GM21447 (cell line): ENCODE data around the gene PTPN11.
"Not testable (repeated sequence)": the region's sequence is repeated elsewhere in the genome, so short reads cannot be mapped to it uniquely, and the experiment has no call there.

Experiments
- ATAC-seq: cut with Tn5 transposase; IDR thresholded peaks from one replicate; pipeline ENCODE4 v1.9.1; 2021; ENCODE audit not compliant: unreplicated experiment

The PTPN11 gene

DNA sequence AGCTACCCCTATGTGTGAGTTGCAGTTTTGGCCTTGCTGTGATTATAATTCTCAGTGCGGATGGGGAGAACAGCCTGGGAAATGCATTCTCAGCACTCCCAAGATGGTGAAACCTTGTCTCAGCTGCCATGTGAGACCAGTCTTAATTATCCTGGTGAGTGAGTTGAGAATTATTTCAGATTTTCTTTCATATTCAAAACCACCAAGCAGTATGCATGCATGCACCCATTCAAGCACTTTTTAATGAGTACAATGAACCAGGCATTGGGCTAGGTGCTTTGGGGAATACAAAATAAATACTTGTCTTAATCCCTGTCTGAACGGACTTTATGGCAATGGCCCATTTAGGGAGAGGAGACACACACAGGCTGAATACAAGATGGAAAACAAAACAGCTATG lies 94.7 kb downstream of the PTPN11 start:
- no peak for ATAC-seq

DNA sequence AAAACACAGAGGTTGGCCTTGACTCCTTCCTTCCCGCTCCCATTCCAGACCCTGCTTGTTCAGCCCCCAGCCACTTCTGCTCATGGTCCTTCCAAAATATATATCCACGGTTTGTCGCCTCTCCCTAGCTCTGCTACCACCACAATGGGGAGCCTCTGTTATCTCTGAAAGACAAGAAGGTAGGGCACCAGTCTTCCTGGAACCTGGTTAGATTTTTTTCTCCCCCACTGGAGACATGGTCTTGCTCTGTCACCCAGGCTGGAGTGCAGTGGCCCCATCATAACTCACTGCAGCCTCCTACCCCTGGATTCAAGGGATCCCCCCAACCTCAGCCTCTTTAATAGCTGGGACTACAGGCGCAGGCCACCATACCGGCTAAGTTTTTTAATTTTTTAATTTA lies 95.7 kb downstream of the PTPN11 start:
- ATAC-seq: no peak

DNA sequence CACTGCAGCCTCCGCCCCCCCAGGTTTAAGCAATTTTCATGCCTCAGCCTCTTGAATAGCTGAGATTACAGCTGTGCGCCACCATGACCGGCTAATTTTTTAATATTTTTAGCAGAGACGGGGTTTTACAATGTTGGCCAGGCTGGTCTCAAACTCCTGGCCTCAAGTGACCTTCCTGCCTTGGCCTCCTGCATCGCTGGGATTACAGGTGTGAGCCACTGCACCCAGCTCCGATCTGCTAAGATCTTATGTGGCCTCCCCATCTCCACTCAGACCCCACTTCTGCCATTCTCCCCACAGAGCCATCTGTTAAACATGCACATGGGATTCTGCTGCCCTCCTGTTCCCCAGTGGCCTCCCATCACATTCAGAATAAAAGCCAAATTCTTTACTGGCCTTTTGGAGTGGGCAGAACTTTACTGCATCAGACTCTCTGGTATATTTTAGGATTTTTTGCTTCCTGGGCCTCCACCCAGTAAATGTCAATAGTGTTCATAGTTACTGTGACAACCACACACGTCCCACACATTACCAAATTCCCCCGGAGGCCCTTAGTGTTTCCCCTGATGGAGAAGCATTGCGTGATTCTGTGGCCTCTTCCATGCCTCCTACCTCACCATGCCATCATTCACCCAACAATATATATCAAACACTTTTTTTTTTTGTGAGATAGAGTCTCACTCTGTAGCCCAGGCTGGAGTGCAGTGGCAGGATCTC lies 96.3 kb downstream of the PTPN11 start:
- no peak for ATAC-seq

DNA sequence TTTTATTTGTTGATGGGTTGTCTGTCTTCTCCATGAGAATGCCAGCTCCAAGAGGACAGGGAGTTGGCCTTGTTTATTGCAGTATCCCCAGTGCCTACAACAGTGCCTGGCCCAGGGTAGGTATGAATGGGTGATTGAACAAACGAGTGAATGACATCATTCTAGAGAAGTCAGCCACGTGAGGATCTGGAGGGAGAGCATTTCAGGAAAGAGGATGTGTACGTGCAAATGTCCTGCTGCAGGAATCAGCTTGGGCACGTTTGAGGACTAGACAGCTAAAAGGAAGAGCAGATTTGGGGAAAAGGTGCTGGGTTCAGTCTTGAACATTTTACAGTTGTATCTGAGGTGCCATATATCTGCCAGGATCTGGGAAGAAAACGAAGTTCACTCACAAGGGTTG lies 97.1 kb downstream of the PTPN11 start:
- ATAC-seq: no peak

DNA sequence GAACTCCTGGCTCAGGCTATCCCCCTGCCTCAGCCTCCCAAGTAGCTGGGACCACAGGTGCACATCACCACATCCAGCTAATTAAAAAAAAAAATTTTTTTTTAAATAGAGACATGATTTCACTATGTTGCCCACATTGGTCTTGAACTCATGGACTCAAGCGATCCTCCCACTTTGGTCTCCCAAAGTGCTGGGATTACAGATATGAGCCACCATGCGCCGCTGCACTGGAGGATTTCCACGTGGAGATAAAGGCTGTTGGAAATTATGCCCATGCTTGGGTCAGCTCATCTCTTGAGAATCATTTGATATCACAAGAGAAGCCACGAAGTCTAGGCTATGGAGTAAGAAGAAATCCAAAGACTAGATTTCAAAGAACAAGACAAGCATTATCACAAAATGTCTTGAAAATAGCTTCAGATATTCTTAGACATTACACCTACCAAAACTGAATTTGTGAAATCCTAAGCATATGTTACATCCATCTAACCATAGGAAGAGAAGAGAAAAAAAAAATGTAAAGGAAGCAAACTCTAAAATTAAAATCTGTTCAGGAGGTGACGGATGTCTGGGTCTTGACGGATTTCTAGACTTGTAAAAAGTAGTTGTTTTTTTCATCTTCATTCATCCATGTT lies 99.1 kb downstream of the PTPN11 start:
- no peak for ATAC-seq

DNA sequence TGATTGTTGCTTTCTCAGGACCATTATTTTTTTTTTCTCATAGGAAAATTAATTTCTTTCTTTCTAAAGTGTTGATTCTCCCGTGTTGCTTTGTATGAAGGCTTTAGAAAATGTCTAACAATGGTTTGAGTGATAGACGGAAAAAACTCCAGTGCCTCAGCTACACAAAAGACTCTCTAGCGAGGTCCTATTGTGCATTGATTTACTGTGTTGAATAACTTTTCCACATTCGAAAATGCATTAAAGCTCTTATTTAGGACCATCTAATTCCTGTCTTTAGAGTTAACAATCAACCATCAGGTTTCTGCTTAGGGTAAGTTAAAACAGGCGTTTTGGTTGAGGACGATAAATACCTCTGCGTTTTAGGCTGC lies 99.6 kb downstream of the PTPN11 start:
- ATAC-seq: no peak

DNA sequence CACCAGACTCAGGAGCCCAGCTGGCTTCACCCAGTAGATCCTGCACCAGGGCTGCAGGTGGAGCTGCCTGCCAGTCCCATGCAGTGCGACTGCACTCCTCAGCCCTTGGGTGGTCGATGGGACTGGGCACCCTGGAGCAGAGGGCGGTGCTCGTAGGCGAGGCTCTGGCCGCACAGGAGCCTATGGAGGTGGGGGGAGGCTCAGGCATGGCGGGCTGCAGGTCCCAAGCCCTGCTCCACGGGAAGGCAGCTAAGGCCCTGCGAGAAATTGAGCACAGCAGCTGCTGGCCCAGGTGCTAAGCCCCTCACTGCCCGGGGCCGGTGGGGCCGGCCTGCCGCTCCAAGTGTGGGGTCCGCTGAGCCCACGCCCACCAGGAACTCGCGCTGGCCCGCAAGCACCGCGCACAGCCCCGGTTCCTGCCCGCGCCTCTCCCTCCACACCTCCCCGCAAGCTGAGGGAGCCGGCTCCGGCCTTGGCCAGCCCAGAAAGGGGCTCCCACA lies 101.1 kb downstream of the PTPN11 start:
- not testable (repeated sequence) for ATAC-seq

DNA sequence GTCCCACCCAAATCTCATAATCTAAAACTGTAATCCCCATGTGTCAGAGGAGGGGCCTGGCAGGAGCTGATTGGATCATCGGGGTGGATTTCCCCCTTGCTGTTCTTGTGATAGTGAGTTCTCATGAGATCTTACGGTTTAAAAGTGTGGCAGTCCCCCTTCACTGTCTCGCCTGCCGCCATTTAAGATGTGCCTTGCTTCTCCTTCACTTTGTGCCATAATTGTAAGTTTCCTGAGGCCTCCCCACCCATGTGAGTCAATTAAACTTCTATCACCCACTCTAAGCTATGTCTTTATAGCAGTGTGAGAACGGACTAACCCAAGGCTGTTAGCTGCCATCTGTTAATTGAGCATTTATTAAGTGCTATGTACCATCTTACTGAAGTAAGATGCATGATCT lies 105.1 kb downstream of the PTPN11 start:
- ATAC-seq: no peak

DNA sequence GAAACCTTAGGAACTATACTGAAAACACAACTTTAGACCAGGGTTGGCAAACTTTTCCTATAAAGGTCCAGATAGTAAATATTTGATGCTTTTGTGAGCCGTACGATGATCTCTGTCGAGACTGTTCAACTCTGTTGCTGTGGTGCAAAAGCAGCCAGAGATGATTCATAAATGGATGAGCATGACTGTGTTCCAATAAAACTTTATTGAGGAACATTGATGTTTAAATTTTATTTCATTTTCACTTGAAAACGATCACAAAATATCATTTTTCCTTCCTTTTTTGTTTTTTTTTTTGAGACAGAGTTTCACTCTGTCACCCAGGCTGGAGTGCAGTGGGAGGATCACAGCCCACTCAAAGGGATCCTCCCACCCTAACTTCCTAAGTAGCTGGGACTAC lies 105.5 kb downstream of the PTPN11 start:
- no peak for ATAC-seq

DNA sequence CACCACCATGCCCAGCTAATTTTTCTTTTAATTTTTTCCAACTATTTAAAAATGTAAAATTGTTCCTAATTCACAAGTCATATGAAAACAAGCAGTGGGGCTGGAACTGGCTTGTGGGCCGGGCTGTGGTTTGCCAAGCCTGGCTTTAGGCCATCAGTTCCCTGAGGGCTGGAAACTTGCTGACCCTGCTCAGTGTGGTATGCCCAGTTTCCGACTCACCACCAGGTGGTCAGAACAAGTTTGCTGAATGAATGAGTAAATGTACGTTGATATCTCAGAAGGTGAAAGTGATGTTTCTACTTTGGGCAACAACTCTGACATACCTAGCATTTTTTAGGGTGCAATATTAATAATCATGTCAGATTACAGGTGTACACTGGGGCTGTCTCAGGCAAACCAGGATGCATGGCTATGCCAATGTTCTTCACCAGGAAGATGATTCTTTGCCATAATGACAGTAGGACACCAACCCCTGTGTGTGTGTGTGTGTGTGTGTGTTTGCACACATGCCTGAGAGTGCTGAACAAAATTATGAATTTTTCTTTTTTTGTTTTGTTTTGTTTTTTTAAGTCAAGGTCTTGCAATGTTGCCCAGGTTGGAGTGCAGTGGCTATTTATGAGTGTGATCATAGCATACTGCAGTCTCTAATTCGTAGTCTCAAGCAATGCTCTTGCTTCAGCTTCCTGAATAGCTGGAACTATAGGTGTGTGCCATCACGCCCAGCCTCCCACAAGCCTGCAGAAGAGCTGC lies 106.1 kb downstream of the PTPN11 start:
- no peak for ATAC-seq

DNA sequence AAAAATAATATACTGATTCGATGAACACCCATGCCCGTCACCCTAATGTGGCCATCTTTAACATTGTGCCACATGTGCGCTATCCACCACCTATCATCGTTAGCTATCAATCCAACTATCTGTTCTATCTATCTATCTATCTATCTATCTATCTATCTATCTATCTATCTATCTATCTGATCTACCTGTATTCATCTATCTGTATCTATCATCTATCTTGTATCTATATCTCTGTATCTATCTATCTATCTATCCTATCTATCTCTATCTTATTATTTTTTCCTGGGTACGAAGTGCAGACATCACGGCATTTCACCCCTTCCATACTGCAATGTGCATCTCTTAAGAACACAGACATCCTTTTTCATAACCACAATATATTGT lies 106.7 kb downstream of the PTPN11 start:
- ATAC-seq: no peak

DNA sequence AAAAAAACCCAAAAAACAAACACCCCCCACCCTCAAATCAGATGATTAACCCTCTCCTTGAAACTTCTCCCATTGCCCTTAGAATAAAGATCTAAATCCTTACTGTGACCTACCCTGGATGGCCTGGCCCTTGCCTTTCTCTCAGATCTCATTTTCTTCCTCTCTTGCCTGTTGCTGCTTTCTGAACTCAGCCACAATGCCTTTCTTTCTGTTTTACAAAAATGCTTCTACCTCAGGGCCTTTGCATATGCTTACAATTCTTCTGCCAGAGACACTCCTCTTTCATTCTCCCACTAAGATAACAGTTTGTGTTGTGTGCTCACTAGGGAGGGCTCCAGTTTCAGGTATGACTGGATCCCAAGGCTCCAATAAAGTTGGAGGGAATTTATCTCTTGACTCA lies 108.3 kb downstream of the PTPN11 start:
- ATAC-seq: no peak

DNA sequence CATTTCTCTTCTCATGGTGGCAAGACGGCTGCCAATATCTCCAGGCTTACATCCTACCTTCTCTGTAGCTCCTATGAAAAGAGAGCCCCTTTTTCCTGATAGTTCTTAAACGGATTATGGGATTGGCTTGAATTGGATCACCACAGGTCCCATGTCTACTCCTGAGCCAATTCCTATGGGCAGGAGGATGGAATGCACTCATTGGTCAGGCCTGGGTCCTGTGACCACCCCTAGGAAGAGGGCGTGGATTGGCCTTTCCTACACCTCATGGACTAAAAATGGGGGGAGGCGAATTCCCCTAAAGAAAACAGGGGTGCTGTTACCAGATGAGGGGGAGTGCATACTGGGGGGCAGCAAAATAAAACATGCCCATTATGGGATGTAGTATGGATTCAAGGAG lies 108.8 kb downstream of the PTPN11 start:
- ATAC-seq: no peak

DNA sequence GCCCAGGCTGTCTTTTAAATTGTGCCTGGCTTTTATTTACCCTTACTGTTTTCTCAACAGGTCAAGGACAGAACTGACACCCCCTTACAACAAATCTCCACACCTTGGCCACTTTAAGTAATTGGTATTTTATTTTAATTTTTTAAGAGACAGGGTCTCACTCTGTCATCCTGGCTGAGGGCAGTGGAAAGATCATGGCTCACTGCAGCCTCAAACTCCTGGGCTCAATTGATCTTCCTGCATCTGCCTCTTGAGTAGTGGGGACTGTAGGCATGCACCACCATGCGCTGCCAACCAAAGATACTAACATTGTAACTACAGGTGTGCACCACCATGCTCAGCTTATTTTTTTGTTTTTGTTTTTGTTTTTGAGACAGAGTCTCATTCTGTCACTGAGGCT lies 109.8 kb downstream of the PTPN11 start:
- no peak for ATAC-seq

DNA sequence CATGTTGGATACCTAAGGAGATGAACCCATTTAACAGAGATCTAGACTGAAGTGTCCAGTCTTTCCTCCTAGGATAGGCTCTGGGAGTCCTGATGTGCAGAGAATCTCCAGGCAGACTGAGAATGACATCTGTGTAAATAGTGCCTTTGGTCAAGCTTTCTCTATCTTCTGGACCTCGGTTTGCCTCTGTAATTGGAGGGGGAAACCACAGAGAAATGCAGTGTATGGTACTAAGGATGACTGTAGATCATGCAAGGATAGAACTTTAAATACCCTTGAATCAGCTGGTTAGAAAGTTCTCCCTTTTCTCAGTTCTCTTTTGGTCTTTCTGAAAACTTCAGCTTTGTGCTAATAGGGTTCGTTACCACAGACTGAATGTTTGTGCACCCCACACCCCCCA lies 112.2 kb downstream of the PTPN11 start:
- no peak for ATAC-seq

DNA sequence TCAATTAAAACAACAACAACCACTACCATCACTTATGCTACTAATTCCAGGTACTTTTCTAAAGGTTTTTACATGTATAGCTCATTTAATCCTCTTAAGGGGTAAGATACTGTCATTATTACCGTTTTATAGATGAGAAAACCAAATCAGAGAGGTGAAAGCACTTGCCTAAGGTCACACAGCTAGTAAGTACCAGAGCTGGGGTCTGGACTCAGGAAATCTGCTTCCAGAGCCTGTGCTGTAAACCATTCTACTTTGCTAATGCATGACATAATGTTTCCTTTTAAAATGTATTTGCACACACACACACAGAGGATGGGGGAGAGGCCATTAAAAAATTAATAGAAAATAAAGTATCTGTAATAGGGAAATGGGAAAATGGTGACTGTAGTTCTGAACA lies 113.4 kb downstream of the PTPN11 start:
- ATAC-seq: no peak

DNA sequence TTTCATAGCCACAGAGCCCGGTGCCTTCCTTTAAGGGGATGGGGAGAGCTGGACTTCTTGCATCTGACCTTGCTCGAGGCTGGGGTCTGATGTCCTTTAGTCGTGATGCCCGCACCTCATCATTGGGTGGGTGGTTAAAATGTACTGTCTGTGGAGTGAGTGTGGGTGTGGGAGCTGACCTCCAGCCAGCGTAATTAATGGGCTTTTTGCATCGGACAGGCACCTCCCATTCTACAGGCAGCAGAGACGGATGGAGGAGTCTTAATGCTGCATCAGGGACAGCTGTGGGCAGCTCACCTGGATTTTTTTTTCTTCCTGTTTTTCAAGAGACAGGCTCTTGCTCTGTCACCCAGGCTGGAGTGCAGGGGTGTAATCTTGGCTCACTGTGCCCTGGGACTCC lies 114.8 kb downstream of the PTPN11 start:
- ATAC-seq: no peak

DNA sequence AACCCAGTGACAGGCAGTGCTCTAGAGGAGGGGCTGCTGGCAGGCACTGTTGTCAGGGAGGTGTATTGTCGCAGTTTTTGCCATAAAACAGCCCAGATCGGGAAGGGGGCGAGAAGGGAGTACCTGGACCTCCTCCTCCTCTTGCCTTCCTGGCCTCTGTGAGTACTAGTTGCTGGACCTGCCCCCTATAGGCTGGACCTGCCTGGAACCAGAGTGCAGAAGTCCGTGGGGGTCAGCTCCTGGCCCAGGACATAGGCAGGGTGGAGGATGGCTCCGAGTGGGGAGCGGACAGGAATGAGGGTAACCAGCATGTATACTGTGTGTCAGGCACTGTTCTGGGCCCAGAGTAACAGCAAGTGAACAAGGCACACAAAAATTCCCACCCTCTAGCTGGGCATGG lies 116.3 kb downstream of the PTPN11 start:
- no peak for ATAC-seq

DNA sequence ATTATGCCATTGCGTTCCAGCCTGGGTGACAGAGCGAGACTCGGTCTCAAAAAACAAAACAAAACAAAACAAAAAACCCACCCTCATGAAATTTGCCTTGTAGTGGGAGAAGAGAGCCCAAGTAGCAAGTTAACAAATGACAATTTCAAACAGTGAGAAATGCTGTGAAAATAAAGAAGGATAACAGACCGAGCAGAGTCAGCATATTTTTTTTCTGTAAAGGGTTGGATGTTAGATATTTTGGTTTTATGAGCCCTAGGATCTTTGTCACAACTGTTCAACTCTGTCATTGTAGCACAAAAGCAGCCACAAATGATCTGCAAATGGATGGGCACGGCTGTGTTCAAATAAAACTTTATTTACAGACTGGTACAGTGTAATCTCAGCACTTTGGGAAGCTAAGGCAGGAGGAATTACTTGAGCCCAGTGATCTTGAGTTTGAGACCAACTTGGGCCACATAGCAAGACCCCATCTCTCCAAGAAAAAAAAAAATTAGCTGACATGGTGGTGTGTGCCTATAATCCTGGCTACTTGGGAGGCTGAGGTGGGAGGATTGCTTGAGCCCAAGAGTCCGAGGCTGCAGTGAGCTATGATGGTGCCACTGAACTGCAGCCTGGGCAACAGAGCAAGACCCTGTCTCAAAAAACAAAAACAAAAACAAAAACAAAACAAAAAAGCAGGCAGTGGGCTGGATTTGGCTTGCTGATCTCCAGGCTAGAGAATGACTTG lies 117.1 kb downstream of the PTPN11 start:
- no peak for ATAC-seq

DNA sequence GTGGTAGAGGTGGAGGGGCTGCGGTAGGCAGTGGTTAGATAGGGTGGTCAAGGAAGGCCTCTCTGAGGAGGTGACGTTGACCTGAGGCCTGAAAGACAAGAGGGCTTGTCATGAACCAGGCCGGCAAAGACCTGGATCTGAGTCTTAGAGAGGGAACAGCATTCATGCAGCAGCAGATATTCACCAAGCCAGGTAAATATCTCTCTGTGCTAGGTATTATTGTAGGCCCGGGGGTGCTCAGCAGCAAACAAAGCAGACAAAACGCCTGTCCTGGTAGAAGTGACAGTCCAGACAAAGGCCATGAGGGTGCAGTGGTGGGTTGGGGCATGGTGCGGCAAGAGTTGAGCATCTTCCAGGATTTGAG lies 117.6 kb downstream of the PTPN11 start:
- ATAC-seq: no peak

DNA sequence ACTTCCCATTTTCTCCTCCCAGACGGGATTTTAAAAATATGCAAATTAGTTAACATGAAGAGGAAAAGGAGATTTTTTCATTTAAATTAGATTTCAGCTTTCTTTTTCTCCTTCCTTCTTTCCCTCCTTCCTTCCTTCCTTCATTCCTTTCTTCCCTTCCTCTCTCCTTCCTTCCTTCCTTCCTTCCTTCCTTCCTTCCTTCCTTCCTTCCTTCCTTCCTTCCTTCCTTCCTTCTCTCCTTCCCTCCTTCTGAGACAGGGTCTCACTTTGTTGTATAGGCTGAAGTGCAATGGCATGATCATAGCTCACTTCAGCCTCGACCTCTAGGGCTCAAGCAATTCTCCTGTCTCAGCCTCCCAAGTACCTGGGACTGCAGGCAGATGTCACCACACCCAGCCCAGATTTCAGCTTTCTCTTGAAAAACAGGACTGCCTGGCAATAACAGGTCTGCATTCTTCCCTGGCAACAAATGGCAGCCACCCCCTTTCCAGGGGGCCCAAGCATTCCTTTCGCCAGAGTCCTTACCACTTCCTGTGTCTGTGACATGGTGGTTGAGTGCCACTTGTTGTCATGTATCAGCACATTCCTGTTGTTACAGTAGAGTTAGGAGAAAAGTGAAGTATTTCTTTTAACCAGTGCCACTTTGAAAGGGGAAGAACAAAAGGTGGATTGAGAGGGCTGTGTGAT lies 119.1 kb downstream of the PTPN11 start:
- no peak for ATAC-seq
